Lower leg skin (tissue), 4 donors: ENCODE data around the gene TP73. TPM values are rescaled to one million over a fixed set of nuclear protein-coding genes. Genes with fewer than 3 reads are reported as not detected.

ENCODE experiments used
- DNase-seq, 2 donors: peaks; one replicate each; pipeline ENCODE4 v3.0.0-alpha.2; 2019; ENCODE audit warnings: low spot score in 2 of 2
- H3K4me3 ChIP-seq: fragments of 200-600 bp; sonication (generic); 2 replicates; pipeline ENCODE4 v1.5.1; 2017; ENCODE audit warnings: mild to moderate bottlenecking, low read depth; ENCODE audit not compliant: poor library complexity, severe bottlenecking
- CTCF ChIP-seq, 3 donors: fragments of 450-650 bp; IDR thresholded peaks; one replicate each; pipeline ENCODE4 v1.5.1; 2016; ENCODE audit warnings: antibody characterized with exemption in 3 of 3, mild to moderate bottlenecking in 3 of 3, moderate library complexity in 2 of 3
- POLR2A ChIP-seq, 2 donors: fragments of 450-650 bp; IDR thresholded peaks; one replicate each; pipeline ENCODE4 v1.6.1; 2016 to 2017; ENCODE audit warnings: antibody characterized with exemption in 2 of 2, mild to moderate bottlenecking in 1 of 2, moderate library complexity in 1 of 2
- WGBS, 2 donors: methylation state at CpG; one replicate each; pipeline ENCODE4 v1.1.5; 2018; 5-methylcytosine and 5-hydroxymethylcytosine counted together
- intact Hi-C: fragments of 100-400 bp; cut with DNase I; formaldehyde crosslinking; loops from one replicate; pipeline ENCODE4 v1.15.0; 2023; ENCODE audit warnings: low total_unique reads
- total RNA-seq, 4 donors: library from RNA; depleted of rRNA; stranded (reverse); fragments of >200 nt; gene quantifications; one replicate each; pipeline ENCODE4 v1.1.0, GENCODE V29; 2016

TP73 gene
- total RNA-seq, 4 donors from 2014 or later, result 5.8 to 23.6 (median 11.0) TPM

DNA sequence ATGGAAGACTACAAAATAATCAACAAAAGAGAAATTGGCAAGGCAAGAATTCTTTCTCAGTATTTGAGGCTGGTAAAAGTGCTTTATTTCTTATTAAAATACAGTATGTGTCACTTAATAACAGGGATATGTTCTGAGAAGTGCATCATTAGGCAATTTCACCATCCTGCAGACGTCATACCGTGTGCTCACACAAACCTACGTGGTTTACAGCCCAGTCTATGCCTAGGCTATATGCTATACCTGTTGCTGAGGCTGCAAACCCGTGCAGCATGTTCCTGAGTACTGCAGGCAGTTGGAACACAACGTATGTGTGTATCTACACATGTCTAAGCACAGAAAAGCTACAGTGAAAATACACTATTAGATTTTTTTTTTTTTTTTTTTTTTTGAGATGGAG lies 97.2 kb downstream of the TP73 start:
- intact Hi-C loops, result no loop called here
- 68% methylated on average over 5 of the region's 5 CpGs for WGBS, 2 donors
- TF ChIP-seq CTCF (IDR thresholded peaks at IDR 0.05) (no peak), POLR2A (IDR thresholded peaks at IDR 0.05) (no peak)
- DNase-seq, result no peak
- no peak overlapping the region for H3K4me3 ChIP-seq

DNA sequence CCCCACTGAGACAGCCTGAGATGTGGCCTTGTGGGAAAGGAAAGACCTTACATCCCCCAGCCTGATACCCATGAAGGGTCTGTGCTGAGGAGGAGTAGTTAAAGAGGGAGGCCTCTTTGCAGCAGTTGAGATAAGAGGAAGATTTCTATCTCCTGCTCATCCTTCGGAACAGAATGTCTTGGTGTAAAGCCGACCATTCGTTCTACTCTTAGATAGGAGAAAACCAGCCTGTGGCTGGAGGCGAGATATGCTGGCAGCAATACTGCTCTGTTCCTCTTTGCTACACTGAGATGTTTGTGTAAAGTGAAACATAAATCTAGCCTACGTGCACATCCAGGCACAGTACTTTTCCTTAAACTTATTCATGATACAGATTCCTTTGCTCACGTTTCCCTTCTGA lies 98.4 kb downstream of the TP73 start:
- no peak overlapping the region for H3K4me3 ChIP-seq
- intact Hi-C loops, result loop anchor here (5.0 kb wide), 1 partner anchor 537 kb away; no protein-coding TSS in a partner anchor
- WGBS, 2 donors, result 56 to 62% methylated on average over 6 of the region's 6 CpGs
- no peak for DNase-seq
- TF ChIP-seq POLR2A (IDR thresholded peaks at IDR 0.05) (no peak), CTCF (IDR thresholded peaks at IDR 0.05) (no peak)

DNA sequence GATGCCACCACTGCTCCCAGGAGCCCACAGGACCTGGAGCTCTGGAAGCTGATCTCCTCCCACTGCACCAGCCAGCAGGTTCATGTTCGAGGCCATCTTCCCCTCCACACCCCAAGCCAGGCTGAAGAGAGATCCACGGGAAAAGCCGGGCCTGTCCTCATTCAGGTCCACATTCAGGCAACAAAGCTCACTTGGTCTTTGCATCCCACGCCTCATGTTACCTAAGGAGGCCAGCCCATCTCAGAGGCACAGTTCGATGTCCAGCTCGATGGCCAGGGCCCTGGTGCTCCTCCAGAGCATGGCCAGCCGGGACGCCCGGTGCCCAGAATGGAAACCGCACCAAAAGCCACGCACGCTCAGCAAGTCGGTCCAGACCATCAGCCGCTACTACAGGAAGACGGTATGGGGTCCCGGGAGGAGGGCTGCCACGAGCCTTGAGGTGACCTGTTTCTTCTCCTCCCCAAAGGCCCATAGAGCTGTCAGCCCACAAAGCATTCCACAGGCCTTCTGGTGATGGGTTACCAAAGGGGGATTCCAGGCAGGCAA lies 100.2 kb downstream of the TP73 start, which contains the start of gene CCDC27:
TSS of gene CCDC27 (plus strand) at position 51 of the 546 bp plus-strand sequence. CDS start at position 83, 32 bp downstream.
- no peak within 1 kb of the TSS for H3K4me3 ChIP-seq
- no peak for DNase-seq
- TF ChIP-seq POLR2A (IDR thresholded peaks at IDR 0.05) (no peak), CTCF (IDR thresholded peaks at IDR 0.05) (no peak)
- whole genome bisulfite sequencing, 2 donors, result 86 to 89% methylated on average over 17 of the region's 17 CpGs
- intact Hi-C loops, result loop anchor here (5.0 kb wide), 1 partner anchor 535 kb away; no protein-coding TSS in a partner anchor

- H3K4me3 ChIP-seq, result no peak overlapping the region
- intact Hi-C loops, result loop anchor here (5.0 kb wide), 1 partner anchor 533 kb away; no protein-coding TSS in a partner anchor
- TF ChIP-seq CTCF (IDR thresholded peaks at IDR 0.05) (no peak), POLR2A (IDR thresholded peaks at IDR 0.05) (no peak)
- no peak for DNase-seq
- 81 to 89% methylated on average over 15 to 19 of the region's 20 CpGs for WGBS, 2 donors
Observed at GRCh38 chr1:3753656-3754454, 101.5 kb downstream of the TP73 start.

- no peak for DNase-seq
- 84 to 90% methylated on average over 21 of the region's 21 CpGs for WGBS, 2 donors
- intact Hi-C loops, result no loop called here
- no peak overlapping the region for H3K4me3 ChIP-seq
- no peak for TF ChIP-seq CTCF (IDR thresholded peaks at IDR 0.05)
- TF ChIP-seq POLR2A (IDR thresholded peaks at IDR 0.05), result no peak
Observed at GRCh38 chr1:3756394-3756793, 104.1 kb downstream of the TP73 start.
